GM23338 (cell line): ENCODE measurements around the gene MAMDC2. TPM values are rescaled to one million over a fixed set of nuclear protein-coding genes. Genes with fewer than 3 reads are reported as not detected.

Experiments used
- ATAC-seq: fragments of 200-7000 bp; cut with Tn5 transposase; 3 replicates; pipeline ENCODE4 v1.9.1; 2020
- DNase-seq: peaks from one replicate; pipeline ENCODE4 v3.0.0-alpha.2; 2015; ENCODE audit warnings: low spot score
- H2AFZ ChIP-seq: fragments of 200-600 bp; sonication (generic); 2 replicates; pipeline ENCODE4 v1.8.0; 2016; ENCODE audit warnings: antibody characterized with exemption, mild to moderate bottlenecking, moderate library complexity
- H3F3A ChIP-seq: fragments of 200-600 bp; sonication (generic); replicated peaks from 2 replicates; pipeline ENCODE4 v1.8.0; 2017; ENCODE audit warnings: antibody characterized with exemption, mixed run types, low read depth
- H3K27ac ChIP-seq: fragments of 200-600 bp; sonication (generic); 2 replicates; pipeline ENCODE4 v1.6.1; 2016; ENCODE audit warnings: low read depth
- H3K27me3 ChIP-seq: fragments of 200-600 bp; sonication (generic); 2 replicates; pipeline ENCODE4 v1.8.0; 2016; ENCODE audit warnings: mild to moderate bottlenecking, mixed run types, moderate library complexity; ENCODE audit not compliant: insufficient read depth
- H3K36me3 ChIP-seq: fragments of 200-600 bp; sonication (generic); 2 replicates; pipeline ENCODE4 v1.8.0; 2016; ENCODE audit warnings: mild to moderate bottlenecking; ENCODE audit not compliant: insufficient read depth
- H3K4me1 ChIP-seq: fragments of 200-600 bp; sonication (generic); 2 replicates; pipeline ENCODE4 v1.8.0; 2016; ENCODE audit warnings: mild to moderate bottlenecking, moderate library complexity; ENCODE audit not compliant: insufficient read depth
- H3K4me2 ChIP-seq: fragments of 200-600 bp; sonication (generic); 2 replicates; pipeline ENCODE4 v1.7.1; 2017; ENCODE audit warnings: mixed run types
- H3K4me3 ChIP-seq: fragments of 200-600 bp; sonication (generic); 2 replicates; pipeline ENCODE4 v1.6.1; 2016; ENCODE audit warnings: mixed run types
- H3K79me2 ChIP-seq: fragments of 200-600 bp; sonication (generic); replicated peaks from 2 replicates; pipeline ENCODE4 v1.8.0; 2017; ENCODE audit warnings: mild to moderate bottlenecking; ENCODE audit not compliant: insufficient read depth
- H3K9me2 ChIP-seq: fragments of 200-600 bp; sonication (generic); 2 replicates; pipeline ENCODE4 v1.8.0; 2017; ENCODE audit not compliant: insufficient read depth
- H4K20me1 ChIP-seq: fragments of 200-600 bp; sonication (generic); replicated peaks from 2 replicates; pipeline ENCODE4 v1.8.0; 2017; ENCODE audit warnings: mild to moderate bottlenecking; ENCODE audit not compliant: insufficient read depth
- H3K27ac Mint-ChIP-seq: 2 replicates; pipeline ENCODE4 v1.8.0; 2020; ENCODE audit warnings: inconsistent platforms, mild to moderate bottlenecking, moderate library complexity, mixed read lengths
- H3K27me3 Mint-ChIP-seq: 3 replicates; pipeline ENCODE4 v1.8.0; 2022; ENCODE audit warnings: low read depth, mild to moderate bottlenecking, moderate library complexity, mixed read lengths, inconsistent platforms; ENCODE audit not compliant: insufficient read depth, poor library complexity
- H3K36me3 Mint-ChIP-seq: 3 replicates; pipeline ENCODE4 v1.8.0; 2021; ENCODE audit warnings: low read depth, mild to moderate bottlenecking, inconsistent platforms, moderate library complexity, mixed read lengths
- H3K4me1 Mint-ChIP-seq: 3 replicates; pipeline ENCODE4 v1.8.0; 2020; ENCODE audit warnings: mild to moderate bottlenecking, inconsistent platforms, mixed read lengths
- H3K4me3 Mint-ChIP-seq: 3 replicates; pipeline ENCODE4 v1.8.0; 2021; ENCODE audit warnings: moderate library complexity, mild to moderate bottlenecking, inconsistent platforms, mixed read lengths
- H3K9me3 Mint-ChIP-seq: 3 replicates; pipeline ENCODE4 v1.8.0; 2020; ENCODE audit warnings: moderate library complexity, mild to moderate bottlenecking, inconsistent platforms, mixed read lengths
- EZH2phosphoT487 ChIP-seq: fragments of 200-600 bp; sonication (generic); IDR thresholded peaks from one replicate; pipeline ENCODE4 v1.8.1; 2018; ENCODE audit warnings: antibody characterized with exemption; ENCODE audit not compliant: unreplicated experiment
- JUNB ChIP-seq: IDR thresholded peaks from one replicate; pipeline ENCODE4 v1.6.1; 2016; ENCODE audit warnings: antibody characterized with exemption; ENCODE audit not compliant: unreplicated experiment
- NANOG ChIP-seq: IDR thresholded peaks from 2 replicates; pipeline ENCODE4 v1.6.1; 2016; ENCODE audit warnings: antibody characterized with exemption, borderline replicate concordance
- POLR2AphosphoS5 ChIP-seq: IDR thresholded peaks from 2 replicates; pipeline ENCODE4 v1.6.1; 2016; ENCODE audit warnings: antibody characterized with exemption, low read depth
- STAT1 ChIP-seq: IDR thresholded peaks from one replicate; pipeline ENCODE4 v1.6.1; 2016; ENCODE audit warnings: antibody characterized with exemption; ENCODE audit not compliant: unreplicated experiment
- ZNF331 ChIP-seq: fragments of 250-450 bp; sonication (Bioruptor Pico); IDR thresholded peaks from 2 replicates; pipeline ENCODE4 v1.5.0; 2020; ENCODE audit warnings: low read depth, mild to moderate bottlenecking, moderate library complexity
- polyA plus RNA-seq: library from polyadenylated mRNA; unstranded; fragments of >200 nt; fragmentation: Nextera tagmentation; extraction: Ambion mirVana; gene quantifications from 2 replicates; pipeline ENCODE4 v1.2.1, GENCODE V29; 2016
- total RNA-seq: library from RNA; depleted of rRNA; stranded (reverse); fragments of >200 nt; shearing (Covaris generic); gene quantifications from 2 replicates; pipeline ENCODE4 v1.2.3, GENCODE V29; 2014
- TF ChIP-seq, protein P1 (sequence below): IDR thresholded peaks from one replicate; pipeline ENCODE4 v1.6.1; 2018; ENCODE audit warnings: antibody characterized with exemption; ENCODE audit not compliant: unreplicated experiment
- TF ChIP-seq, protein P2 (sequence below), 2 experiments: fragments of 200-600 bp in 1 of 2; sonication (generic) in 1 of 2; conservative IDR thresholded peaks; 2 replicates each; pipeline versions ENCODE4 v1.5.1 to v1.6.1; 2016 to 2017; ENCODE audit warnings: antibody characterized with exemption in 2 of 2, low read depth in 2 of 2, mild to moderate bottlenecking in 2 of 2, moderate library complexity in 1 of 2
- TF ChIP-seq, protein P3 (sequence below): IDR thresholded peaks from 2 replicates; pipeline ENCODE4 v1.6.1; 2016; ENCODE audit warnings: antibody characterized with exemption

The MAMDC2 gene
- total and polyA plus RNA-seq, 2 experiments from 2014 or later, result 7.7 to 19.6 TPM

DNA sequence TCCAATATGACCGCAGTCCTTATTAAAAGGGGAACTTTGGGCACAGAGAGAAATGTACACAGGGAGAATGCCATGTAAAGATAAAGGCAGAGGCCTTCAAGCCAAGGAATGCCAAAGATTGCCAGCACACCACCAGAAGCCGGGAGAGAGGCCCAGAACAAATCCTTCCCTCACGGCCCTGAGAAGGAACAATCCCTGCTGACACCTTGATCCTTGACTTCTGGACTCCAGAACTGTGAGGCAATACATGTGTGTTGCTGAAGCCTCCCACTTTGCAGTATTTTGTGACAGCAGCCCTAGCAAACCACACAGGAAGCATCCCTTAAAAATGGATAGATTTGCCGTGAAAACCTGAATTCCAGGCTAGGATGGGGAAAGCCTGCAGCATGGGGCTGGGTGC, 80.0 kb downstream of the MAMDC2 start (continued):
- TF ChIP-seq, protein P1, sequence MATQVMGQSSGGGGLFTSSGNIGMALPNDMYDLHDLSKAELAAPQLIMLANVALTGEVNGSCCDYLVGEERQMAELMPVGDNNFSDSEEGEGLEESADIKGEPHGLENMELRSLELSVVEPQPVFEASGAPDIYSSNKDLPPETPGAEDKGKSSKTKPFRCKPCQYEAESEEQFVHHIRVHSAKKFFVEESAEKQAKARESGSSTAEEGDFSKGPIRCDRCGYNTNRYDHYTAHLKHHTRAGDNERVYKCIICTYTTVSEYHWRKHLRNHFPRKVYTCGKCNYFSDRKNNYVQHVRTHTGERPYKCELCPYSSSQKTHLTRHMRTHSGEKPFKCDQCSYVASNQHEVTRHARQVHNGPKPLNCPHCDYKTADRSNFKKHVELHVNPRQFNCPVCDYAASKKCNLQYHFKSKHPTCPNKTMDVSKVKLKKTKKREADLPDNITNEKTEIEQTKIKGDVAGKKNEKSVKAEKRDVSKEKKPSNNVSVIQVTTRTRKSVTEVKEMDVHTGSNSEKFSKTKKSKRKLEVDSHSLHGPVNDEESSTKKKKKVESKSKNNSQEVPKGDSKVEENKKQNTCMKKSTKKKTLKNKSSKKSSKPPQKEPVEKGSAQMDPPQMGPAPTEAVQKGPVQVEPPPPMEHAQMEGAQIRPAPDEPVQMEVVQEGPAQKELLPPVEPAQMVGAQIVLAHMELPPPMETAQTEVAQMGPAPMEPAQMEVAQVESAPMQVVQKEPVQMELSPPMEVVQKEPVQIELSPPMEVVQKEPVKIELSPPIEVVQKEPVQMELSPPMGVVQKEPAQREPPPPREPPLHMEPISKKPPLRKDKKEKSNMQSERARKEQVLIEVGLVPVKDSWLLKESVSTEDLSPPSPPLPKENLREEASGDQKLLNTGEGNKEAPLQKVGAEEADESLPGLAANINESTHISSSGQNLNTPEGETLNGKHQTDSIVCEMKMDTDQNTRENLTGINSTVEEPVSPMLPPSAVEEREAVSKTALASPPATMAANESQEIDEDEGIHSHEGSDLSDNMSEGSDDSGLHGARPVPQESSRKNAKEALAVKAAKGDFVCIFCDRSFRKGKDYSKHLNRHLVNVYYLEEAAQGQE, result no peak
- TF ChIP-seq, protein P2, sequence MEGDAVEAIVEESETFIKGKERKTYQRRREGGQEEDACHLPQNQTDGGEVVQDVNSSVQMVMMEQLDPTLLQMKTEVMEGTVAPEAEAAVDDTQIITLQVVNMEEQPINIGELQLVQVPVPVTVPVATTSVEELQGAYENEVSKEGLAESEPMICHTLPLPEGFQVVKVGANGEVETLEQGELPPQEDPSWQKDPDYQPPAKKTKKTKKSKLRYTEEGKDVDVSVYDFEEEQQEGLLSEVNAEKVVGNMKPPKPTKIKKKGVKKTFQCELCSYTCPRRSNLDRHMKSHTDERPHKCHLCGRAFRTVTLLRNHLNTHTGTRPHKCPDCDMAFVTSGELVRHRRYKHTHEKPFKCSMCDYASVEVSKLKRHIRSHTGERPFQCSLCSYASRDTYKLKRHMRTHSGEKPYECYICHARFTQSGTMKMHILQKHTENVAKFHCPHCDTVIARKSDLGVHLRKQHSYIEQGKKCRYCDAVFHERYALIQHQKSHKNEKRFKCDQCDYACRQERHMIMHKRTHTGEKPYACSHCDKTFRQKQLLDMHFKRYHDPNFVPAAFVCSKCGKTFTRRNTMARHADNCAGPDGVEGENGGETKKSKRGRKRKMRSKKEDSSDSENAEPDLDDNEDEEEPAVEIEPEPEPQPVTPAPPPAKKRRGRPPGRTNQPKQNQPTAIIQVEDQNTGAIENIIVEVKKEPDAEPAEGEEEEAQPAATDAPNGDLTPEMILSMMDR (conservative IDR thresholded peaks at IDR 0.05; ENCODE audit: low read depth in 2 of 2), result no peak
- TF ChIP-seq EZH2phosphoT487, result no peak

DNA sequence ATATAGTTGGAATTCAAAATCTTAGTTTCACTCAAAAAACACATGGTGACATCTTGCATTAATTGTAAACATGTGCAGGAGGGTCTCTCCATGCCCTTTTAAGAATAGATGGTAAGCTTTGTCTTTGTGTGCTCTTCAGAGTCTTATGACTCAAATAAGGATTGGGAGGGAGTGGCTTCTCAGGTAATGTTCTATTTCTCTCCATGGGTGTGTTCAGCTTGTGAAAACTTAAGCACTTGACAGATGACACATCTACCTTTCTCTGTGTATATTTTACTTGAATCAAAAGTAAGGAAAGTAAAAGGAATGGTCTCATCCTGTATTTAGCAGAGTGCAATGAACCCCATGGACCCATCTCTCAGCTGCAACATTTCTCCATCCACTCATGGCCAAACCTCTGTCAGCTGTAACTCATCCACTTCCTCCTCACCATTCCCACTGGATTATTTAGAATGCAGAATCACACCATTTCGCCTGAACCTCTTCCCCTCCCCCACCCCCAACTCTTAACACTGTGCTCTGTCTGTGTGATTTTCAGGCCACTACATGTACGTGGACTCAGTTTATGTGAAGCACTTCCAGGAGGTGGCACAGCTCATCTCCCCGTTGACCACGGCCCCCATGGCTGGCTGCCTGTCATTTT, 82.1 kb downstream of the MAMDC2 start:
- Histone ChIP-seq H3F3A (no peaks in the 10 kb centered on the region), H3K79me2 (no peaks in the 10 kb centered on the region), H3K9me2 (no peaks in the 10 kb centered on the region), H3K4me2 (no peak overlapping the region), H3K36me3 (no peaks in the 10 kb centered on the region), H2AFZ (no peak overlapping the region), H3K4me1 (no peaks in the 10 kb centered on the region), H3K27me3 (no peaks in the 10 kb centered on the region), H4K20me1 (no peaks in the 10 kb centered on the region), H3K4me3 (no peak overlapping the region), H3K27ac (no peak overlapping the region)
- TF ChIP-seq NANOG (no peak), JUNB (no peak), STAT1 (no peak), ZNF331 (CRISPR knock-in tag) (no peak), POLR2AphosphoS5 (no peak)
- TF ChIP-seq, protein P3, sequence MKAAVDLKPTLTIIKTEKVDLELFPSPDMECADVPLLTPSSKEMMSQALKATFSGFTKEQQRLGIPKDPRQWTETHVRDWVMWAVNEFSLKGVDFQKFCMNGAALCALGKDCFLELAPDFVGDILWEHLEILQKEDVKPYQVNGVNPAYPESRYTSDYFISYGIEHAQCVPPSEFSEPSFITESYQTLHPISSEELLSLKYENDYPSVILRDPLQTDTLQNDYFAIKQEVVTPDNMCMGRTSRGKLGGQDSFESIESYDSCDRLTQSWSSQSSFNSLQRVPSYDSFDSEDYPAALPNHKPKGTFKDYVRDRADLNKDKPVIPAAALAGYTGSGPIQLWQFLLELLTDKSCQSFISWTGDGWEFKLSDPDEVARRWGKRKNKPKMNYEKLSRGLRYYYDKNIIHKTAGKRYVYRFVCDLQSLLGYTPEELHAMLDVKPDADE, result no peak
- TF ChIP-seq, protein P2 (conservative IDR thresholded peaks at IDR 0.05; ENCODE audit: low read depth in 2 of 2), result no peak
- ATAC-seq (no peak), DNase-seq (no peak)
- peak overlapping the region; percentile 19; the same call in 1 of the 2 replicates for H3K27ac Mint-ChIP-seq
- H3K36me3 Mint-ChIP-seq, result no peaks in the 10 kb centered on the region; the same call in 2 of the 3 replicates
- no peaks in the 10 kb centered on the region for H3K27me3 Mint-ChIP-seq
- no peak overlapping the region for H3K4me3 Mint-ChIP-seq
- H3K9me3 Mint-ChIP-seq, result no peaks in the 10 kb centered on the region
- H3K4me1 Mint-ChIP-seq, result no peaks in the 10 kb centered on the region
